GM19099 (cell line): ENCODE results near the gene TSR3.

ENCODE experiments used
- POLR2A ChIP-seq: IDR thresholded peaks from 3 replicates; pipeline ENCODE4 v1.6.1; 2011; ENCODE audit warnings: low read depth; ENCODE audit not compliant: insufficient read length; ENCODE audit errors: extremely low read depth

The TSR3 gene

GRCh38 chr16:1347962-1348361 is 3.7 kb downstream of the TSR3 start:
- TF ChIP-seq POLR2A = no peak

GRCh38 chr16:1347286-1347855 is 4.3 kb downstream of the TSR3 start:
- no peak for TF ChIP-seq POLR2A

DNA sequence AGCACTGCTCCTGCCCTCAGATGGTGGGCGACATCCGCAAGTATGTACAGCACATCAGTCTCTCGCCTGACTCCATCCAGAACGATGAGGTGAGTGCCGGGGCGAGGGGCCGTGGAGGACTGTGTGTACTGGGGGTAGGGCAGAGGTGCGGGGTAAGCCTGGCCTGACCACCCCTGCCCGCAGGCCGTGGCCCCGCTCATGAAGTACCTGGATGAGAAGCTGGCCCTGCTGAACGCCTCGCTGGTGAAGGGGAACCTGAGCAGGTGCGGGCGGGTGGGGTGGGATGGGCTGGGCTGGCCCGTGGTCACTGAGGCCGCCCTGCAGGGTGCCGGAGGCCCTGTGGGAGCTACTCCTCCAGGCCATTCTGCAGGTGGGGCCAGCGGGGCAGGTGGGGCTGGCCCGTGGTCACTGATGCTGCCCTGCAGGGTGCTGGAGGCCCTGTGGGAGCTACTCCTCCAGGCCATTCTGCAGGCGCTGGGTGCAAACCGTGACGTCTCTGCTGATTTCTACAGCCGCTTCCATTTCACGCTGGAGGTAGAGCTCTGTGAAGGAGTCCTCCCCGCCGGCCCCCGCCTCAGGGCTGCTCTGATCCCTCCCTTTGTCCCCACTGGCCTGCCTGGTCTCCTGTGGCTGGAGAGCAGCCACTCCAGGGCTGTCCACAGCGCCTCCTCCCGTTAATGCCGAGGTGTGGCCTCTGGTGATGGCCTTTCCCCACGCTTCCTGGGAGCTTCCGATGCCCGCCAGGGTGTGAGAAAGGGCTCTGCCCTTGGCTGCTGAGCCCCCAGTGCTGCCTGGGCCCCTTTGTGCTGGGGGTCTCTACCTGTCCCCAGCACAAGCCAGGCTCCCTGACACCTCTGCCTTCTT is 5.0 kb downstream of the TSR3 start:
- TF ChIP-seq POLR2A = no peak

DNA sequence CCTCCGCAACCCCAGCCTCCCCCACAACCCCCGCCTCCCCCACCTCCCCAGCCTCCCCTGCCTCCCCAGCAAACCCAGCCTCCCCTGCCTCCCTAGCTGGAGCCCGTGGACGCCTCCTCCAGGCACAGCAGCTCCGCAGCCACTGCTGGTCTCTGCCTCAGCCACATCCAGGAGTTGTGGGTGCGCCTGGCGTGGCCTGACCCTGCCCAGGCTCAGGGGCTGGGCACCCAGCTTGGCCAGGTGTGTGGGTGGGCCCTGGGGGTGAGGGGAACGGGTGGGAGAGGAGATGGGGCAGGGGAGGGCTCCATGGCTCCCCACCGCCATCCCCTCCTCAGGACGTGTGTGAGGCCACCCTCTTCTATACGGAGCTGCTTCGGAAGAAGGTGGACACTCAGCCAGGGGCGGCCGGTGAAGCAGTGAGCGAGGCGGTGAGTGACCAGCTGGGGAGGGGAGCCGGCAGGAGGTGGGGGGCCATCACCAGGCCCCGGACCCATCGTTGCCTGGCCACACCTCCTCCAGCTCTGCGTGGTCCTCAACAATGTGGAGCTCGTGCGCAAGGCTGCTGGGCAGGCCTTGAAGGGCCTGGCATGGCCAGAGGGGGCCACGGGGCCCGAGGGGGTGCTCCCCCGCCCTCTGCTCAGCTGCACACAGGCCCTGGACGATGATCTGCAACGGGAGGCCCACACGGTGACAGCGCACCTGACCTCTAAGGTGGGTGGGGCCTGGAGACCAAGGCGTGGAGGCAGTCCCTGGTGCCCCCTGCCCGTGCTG is 5.8 kb downstream of the TSR3 start:
- TF ChIP-seq POLR2A = no peak

DNA sequence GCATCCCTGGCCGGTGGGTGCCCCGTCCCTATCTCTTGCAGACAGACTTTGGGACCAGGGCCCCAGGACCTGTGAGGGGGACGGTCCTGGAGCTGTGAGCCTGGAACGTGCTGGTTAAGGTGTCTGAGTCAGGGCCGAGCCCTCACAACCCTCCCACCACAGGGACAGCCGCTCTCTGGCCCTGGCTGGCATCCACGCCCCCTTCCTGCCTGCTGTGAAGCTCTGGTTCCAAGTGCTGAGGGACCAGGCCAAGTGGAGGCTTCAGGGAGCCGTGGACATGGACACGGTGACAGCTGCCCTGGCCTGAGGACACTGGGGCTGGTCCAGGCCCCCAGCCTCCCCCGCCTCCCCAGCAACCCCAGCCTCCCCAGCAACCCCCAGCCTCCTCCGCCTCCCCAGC is 6.6 kb downstream of the TSR3 start:
- TF ChIP-seq POLR2A = no peak

- TF ChIP-seq POLR2A = no peak
Measured at GRCh38 chr16:1344499-1344898, 7.2 kb downstream of the TSR3 start.

- TF ChIP-seq POLR2A = no peak
Measured at GRCh38 chr16:1343428-1344242, 8.0 kb downstream of the TSR3 start.

GRCh38 chr16:1342526-1343427 is 8.9 kb downstream of the TSR3 start:
- TF ChIP-seq POLR2A = no peak

- TF ChIP-seq POLR2A = no peak
Measured at GRCh38 chr16:1341495-1342420, 9.9 kb downstream of the TSR3 start.

GRCh38 chr16:1340730-1341494 is 10.8 kb downstream of the TSR3 start:
- TF ChIP-seq POLR2A = no peak

DNA sequence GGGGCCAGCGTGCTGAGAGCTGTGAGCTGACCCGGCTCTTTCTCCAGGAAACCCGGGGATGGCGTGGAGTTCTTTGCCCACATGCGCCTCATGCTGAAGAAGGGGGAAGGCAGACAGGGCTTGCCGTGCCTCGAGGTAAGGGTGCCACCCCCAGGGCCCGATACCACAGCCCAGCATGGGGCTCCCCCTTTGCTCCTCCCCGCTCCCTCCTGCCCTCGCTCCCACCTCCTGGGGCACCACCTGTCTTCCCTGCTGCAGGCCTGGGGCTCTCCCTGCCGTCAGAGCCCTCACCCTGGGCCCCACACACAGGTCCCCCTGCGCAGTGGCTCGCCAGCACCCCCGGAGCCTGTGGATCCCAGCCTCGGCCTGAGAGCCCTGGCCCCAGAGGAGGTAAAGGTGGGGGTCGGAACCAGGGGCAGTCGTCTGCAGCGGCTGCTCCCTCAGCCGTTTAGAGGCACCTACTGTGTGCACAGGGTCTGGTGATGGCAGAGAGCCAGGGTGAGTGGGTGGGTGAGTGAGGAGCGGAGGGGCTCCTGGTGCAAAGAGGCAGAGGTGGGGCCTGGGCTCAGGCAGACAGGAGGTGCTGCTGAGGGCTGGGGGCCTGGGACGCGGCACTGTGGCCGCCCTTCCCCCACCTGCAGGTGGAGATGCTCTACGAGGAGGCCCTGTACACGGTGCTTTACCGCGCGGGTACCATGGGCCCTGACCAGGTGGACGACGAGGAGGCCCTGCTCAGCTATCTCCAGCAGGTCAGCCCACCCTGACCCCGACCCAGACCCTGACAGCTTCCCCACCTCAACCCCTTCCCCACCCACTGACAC is 12.6 kb downstream of the TSR3 start:
- TF ChIP-seq POLR2A = no peak
